ENCODE results near the gene HSD17B12.

- TF ChIP-seq POLR2A (IDR thresholded peaks at IDR 0.05) (no peak), CTCF (IDR thresholded peaks at IDR 0.05) (no peak), EP300 (IDR thresholded peaks at IDR 0.05) (no peak)
Observed at GRCh38 chr11:43690929-43691725, 10.6 kb downstream of the HSD17B12 start.

Measured in gastroesophageal sphincter (tissue), 3 donors.